A673 (cell line): ENCODE results near the gene ADK. TPM values are rescaled to one million over a fixed set of nuclear protein-coding genes. Genes with fewer than 3 reads are reported as not detected.

Source experiments
- BruUV-seq: library from RNA; stranded (reverse); fragments of 400-500 nt; replicated peaks from 2 replicates; lab custom pipeline; 2021; lab: Mats Ljungman, UMichigan
- CTCF ChIA-PET: fragments of 300-600 bp; sonication (Branson Sonifier 250); formaldehyde crosslinking; loops from one replicate; lab custom pipeline; 2022; ENCODE audit warnings: antibody characterized with exemption; lab: Charles Lee
- POLR2A ChIA-PET: fragments of 300-600 bp; sonication (Branson Sonifier 250); formaldehyde crosslinking; loops from one replicate; lab custom pipeline; 2022; ENCODE audit warnings: antibody characterized with exemption; ENCODE audit not compliant: low non-redundant PET; lab: Charles Lee
- DNase-seq: peaks from one replicate; pipeline ENCODE4 v3.0.0-alpha.2; 2015; ENCODE audit warnings: low spot score
- H3K27ac ChIP-seq: fragments of 200-600 bp; sonication (generic); 2 replicates; pipeline ENCODE4 v1.5.1; 2016; ENCODE audit warnings: mixed run types, low read depth, mild to moderate bottlenecking, mixed read lengths, antibody characterized with exemption, low read length; ENCODE audit not compliant: poor library complexity, severe bottlenecking
- H3K27me3 ChIP-seq: fragments of 200-600 bp; sonication (generic); replicated peaks from 2 replicates; pipeline ENCODE4 v1.6.1; 2017; ENCODE audit warnings: mixed run types, low read depth, mild to moderate bottlenecking, mixed read lengths, antibody characterized with exemption, low read length; ENCODE audit not compliant: insufficient read depth, poor library complexity
- H3K36me3 ChIP-seq: fragments of 200-600 bp; sonication (generic); 2 replicates; pipeline ENCODE4 v1.6.1; 2016; ENCODE audit warnings: mixed run types, mild to moderate bottlenecking, mixed read lengths, antibody characterized with exemption, low read length; ENCODE audit not compliant: insufficient read depth, poor library complexity, severe bottlenecking
- H3K4me1 ChIP-seq: fragments of 200-600 bp; sonication (generic); 2 replicates; pipeline ENCODE4 v1.6.1; 2017; ENCODE audit warnings: mixed run types, mild to moderate bottlenecking, mixed read lengths, antibody characterized with exemption, low read length; ENCODE audit not compliant: insufficient read depth, poor library complexity, severe bottlenecking
- H3K4me3 ChIP-seq: fragments of 200-600 bp; sonication (generic); 2 replicates; pipeline ENCODE4 v1.5.1; 2016; ENCODE audit warnings: low read depth, mixed run types, mild to moderate bottlenecking, mixed read lengths, low read length; ENCODE audit not compliant: poor library complexity, severe bottlenecking
- H3K9me3 ChIP-seq: fragments of 200-600 bp; sonication (generic); 2 replicates; pipeline ENCODE4 v1.6.1; 2016; ENCODE audit warnings: mixed run types, low read depth, mild to moderate bottlenecking, mixed read lengths, antibody characterized with exemption, low read length; ENCODE audit not compliant: poor library complexity, severe bottlenecking
- CTCF ChIP-seq: fragments of 300-800, 200-600 bp; sonication (generic); conservative IDR thresholded peaks from 2 replicates; pipeline ENCODE4 v1.5.1; 2017; ENCODE audit warnings: low read depth, mild to moderate bottlenecking, antibody characterized with exemption, low read length, moderate library complexity, mixed read lengths
- EZH2 ChIP-seq: fragments of 200-600 bp; sonication (generic); IDR thresholded peaks from 2 replicates; pipeline ENCODE4 v1.6.1; 2017; ENCODE audit warnings: borderline replicate concordance, low read depth, mild to moderate bottlenecking, mixed read lengths, antibody characterized with exemption, low read length; ENCODE audit not compliant: poor library complexity, severe bottlenecking
- intact Hi-C: fragments of 100-400 bp; cut with micrococcal nuclease; formaldehyde crosslinking; loops from one replicate; pipeline ENCODE4 v1.10.0; 2022; ENCODE audit not compliant: unreplicated experiment
- total RNA-seq: library from RNA; stranded (reverse); gene quantifications from 2 replicates; pipeline ENCODE4 v1.2.3, GENCODE V29; 2021

Gene ADK
- total RNA-seq, 1 experiment from 2014 or later = 49.0 TPM

DNA sequence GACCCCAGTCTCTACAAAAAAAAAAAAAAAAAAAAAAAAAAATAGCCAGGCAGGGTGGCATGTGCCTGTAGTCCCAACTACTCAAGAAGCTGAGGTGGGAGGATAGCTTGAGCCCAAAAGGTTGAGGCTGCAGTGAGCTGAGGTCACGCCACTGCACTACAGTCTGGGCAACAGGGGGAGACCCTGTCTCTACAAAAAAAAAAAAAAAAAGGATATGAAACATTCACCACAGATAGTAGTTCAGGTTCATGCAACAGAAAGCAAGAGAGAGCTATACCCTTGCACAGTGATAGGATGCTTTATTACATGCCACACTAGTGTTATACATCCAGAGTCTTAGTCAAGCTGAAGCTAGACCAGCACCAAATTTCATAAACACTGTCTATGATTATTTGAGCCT lies 526.9 kb downstream of the ADK start:
- H3K27ac ChIP-seq = no peak overlapping the region
- POLR2A ChIA-PET = interaction anchor here (0.6 kb wide), 1 partner anchor 440 kb away, joined by 6 read pairs; no protein-coding TSS in a partner anchor
- no peaks in the 10 kb centered on the region for H3K4me1 ChIP-seq
- no TSS peak for BruUV-seq
- no peak for TF ChIP-seq CTCF
- no peak for TF ChIP-seq EZH2
- DNase-seq = no peak
- no peaks in the 10 kb centered on the region for H3K9me3 ChIP-seq
- CTCF ChIA-PET = no interaction called here
- no peaks in the 10 kb centered on the region for H3K36me3 ChIP-seq
- H3K4me3 ChIP-seq = no peak overlapping the region
- intact Hi-C loops = no loop called here
- H3K27me3 ChIP-seq = no peaks in the 10 kb centered on the region

GRCh38 chr10:74681917-74682627 lies 531.1 kb downstream of the ADK start:
- TF ChIP-seq CTCF = no peak
- peak; percentile 8 for DNase-seq
- POLR2A ChIA-PET = interaction anchor here (0.6 kb wide), 2 partner anchors 20 to 203 kb away, joined by 3 read pairs; no protein-coding TSS in a partner anchor

DNA sequence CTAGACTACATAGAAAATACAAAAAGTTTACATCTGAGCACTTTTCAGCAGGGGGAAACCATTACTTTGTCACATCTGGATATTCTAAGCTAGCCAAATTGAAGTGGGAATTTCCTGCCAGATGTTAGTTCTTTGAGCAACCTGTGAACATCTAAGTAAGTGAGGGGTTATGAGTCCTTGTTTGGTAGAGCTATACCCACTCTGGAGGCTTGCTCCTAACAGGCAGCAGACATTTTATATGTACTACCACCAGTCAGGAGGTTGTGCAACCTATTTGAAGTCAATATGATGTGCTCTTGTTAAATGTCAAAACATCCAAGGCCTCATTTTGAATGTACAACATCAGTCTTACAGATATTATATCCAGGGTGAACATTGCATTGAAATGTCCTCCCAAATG lies 532.0 kb downstream of the ADK start:
- Histone ChIP-seq H3K27ac (no peak overlapping the region), H3K4me1 (no peaks in the 10 kb centered on the region), H3K4me3 (no peak overlapping the region), H3K27me3 (no peaks in the 10 kb centered on the region), H3K9me3 (no peaks in the 10 kb centered on the region), H3K36me3 (no peaks in the 10 kb centered on the region)
- DNase-seq = peak; percentile 19
- TF ChIP-seq CTCF = no peak
- no peak for TF ChIP-seq EZH2
- ChIA-PET POLR2A (interaction anchor here (0.7 kb wide), 1 partner anchor 133 kb away, joined by 3 read pairs; no protein-coding TSS in a partner anchor), CTCF (interaction anchor here (0.6 kb wide), 1 partner anchor 272 kb away, joined by 4 read pairs; no protein-coding TSS in a partner anchor)
- no TSS peak for BruUV-seq
- intact Hi-C loops = no loop called here

More at GRCh38 chr10:74681917-74682627, 531.1 kb downstream of the ADK start:
- Histone ChIP-seq H3K4me1 (no peaks in the 10 kb centered on the region), H3K4me3 (no peak overlapping the region), H3K9me3 (no peaks in the 10 kb centered on the region), H3K27ac (no peak overlapping the region), H3K27me3 (no peaks in the 10 kb centered on the region), H3K36me3 (no peaks in the 10 kb centered on the region)
- intact Hi-C loops = no loop called here
- CTCF ChIA-PET = interaction anchor here (0.6 kb wide), 2 partner anchors 173 to 271 kb away, joined by 3 to 4 read pairs; no protein-coding TSS in a partner anchor
- BruUV-seq = no TSS peak
